K562 (cell line): Measurements from ENCODE around the gene TTC39C. TPM values are rescaled to one million over a fixed set of nuclear protein-coding genes. Genes with fewer than 3 reads are reported as not detected.

Experiments
- ATAC-seq: fragments of 200-7000 bp; cut with Tn5 transposase; 3 replicates; pipeline ENCODE4 v1.9.1; 2020; ENCODE audit warnings: moderate library complexity
- BruUV-seq: library from RNA; stranded (reverse); fragments of 400-500 nt; replicated peaks from 2 replicates; lab custom pipeline; 2021; lab: Mats Ljungman, UMichigan
- CTCF ChIA-PET: fragments of 300-600 bp; formaldehyde crosslinking; extraction: SDS; loops from one replicate; lab custom pipeline; 2021; ENCODE audit warnings: low intra/inter-chr PET ratio; lab: Yijun Ruan, JAX
- POLR2A ChIA-PET: fragments of 300-600, 350-650 bp; sonication (Branson Sonifier 250); formaldehyde crosslinking; extraction: SDS; loops from one replicate; lab custom pipeline; 2021; ENCODE audit warnings: antibody characterized with exemption, inconsistent platforms; lab: Yijun Ruan, JAX
- DNase-seq, 4 experiments: peaks; one replicate each; pipeline versions ENCODE4 v3.0.0 to v3.0.0-alpha.2; 2011 to 2018; ENCODE audit warnings: low spot score in 3 of 4, mixed read lengths in 3 of 4; ENCODE audit errors: extremely low read depth in 1 of 4
- FAIRE-seq: peaks from 2 replicates; lab custom pipeline; 2011; peaks lifted over from hg19 to GRCh38; lab: Jason Lieb, UNC
- H2AFZ ChIP-seq: 2 replicates; pipeline ENCODE4 v1.6.0; 2011; ENCODE audit warnings: low read depth, low read length, control low read depth, inconsistent platforms
- H3K27ac ChIP-seq: fragments of 200-600 bp; 3 replicates; pipeline ENCODE4 v1.8.0; 2011; ENCODE audit warnings: low read depth, mild to moderate bottlenecking, control low read depth, inconsistent platforms, low read length, moderate library complexity, mixed read lengths; ENCODE audit errors: extremely low read depth
- H3K27me3 ChIP-seq, 2 experiments: fragments of 300-600 bp in 1 of 2; 2 replicates in 1 of 2; 3 replicates in 1 of 2; pipeline versions ENCODE4 v1.6.0 to v1.8.0; 2011; ENCODE audit warnings: inconsistent platforms in 2 of 2, low read length in 2 of 2, mild to moderate bottlenecking in 1 of 2, mixed read lengths in 1 of 2, moderate library complexity in 1 of 2; ENCODE audit not compliant: control insufficient read depth in 2 of 2, insufficient read depth in 2 of 2
- H3K36me3 ChIP-seq: fragments of 300-600 bp; 3 replicates; pipeline ENCODE4 v1.8.0; 2011; ENCODE audit warnings: mild to moderate bottlenecking, low read length, inconsistent platforms; ENCODE audit not compliant: control insufficient read depth, insufficient read depth
- H3K4me1 ChIP-seq, 2 experiments: fragments of 200-600 bp in 1 of 2; replicated peaks in 1 of 2; 2 replicates in 1 of 2; 3 replicates in 1 of 2; pipeline versions ENCODE4 v1.5.1 to v1.8.0; 2011; ENCODE audit warnings: inconsistent platforms in 2 of 2, low read length in 2 of 2, mild to moderate bottlenecking in 1 of 2, mixed read lengths in 1 of 2, moderate library complexity in 1 of 2; ENCODE audit not compliant: control insufficient read depth in 2 of 2, insufficient read depth in 2 of 2
- H3K4me2 ChIP-seq: 2 replicates; pipeline ENCODE4 v1.6.1; 2011; ENCODE audit warnings: low read length, control low read depth, inconsistent platforms, mixed read lengths; ENCODE audit not compliant: insufficient read depth
- H3K4me3 ChIP-seq: fragments of 200-600 bp; sonication (generic), shearing (Covaris generic); 2 replicates; pipeline ENCODE4 v1.5.1; 2016; ENCODE audit warnings: control low read depth, inconsistent platforms
- H3K79me2 ChIP-seq: fragments of 200-600 bp; 3 replicates; pipeline ENCODE4 v1.8.0; 2011; ENCODE audit warnings: low read length, inconsistent platforms; ENCODE audit not compliant: control insufficient read depth, insufficient read depth
- H3K9ac ChIP-seq, 2 experiments: 2 replicates each; pipeline versions ENCODE4 v1.6.0 to v1.6.1; 2011; ENCODE audit warnings: low read depth in 2 of 2, low read length in 2 of 2, control low read depth in 1 of 2, inconsistent platforms in 1 of 2, mild to moderate bottlenecking in 1 of 2, mixed read lengths in 1 of 2; ENCODE audit not compliant: insufficient read depth in 1 of 2
- H3K9me1 ChIP-seq: one replicate; pipeline ENCODE4 v1.6.0; 2011; ENCODE audit warnings: inconsistent platforms, mild to moderate bottlenecking, low read length, moderate library complexity; ENCODE audit not compliant: control insufficient read depth, insufficient read depth
- H3K9me3 ChIP-seq: replicated peaks from 2 replicates; pipeline ENCODE4 v1.5.1; 2011; ENCODE audit warnings: low read depth, low read length, inconsistent platforms; ENCODE audit not compliant: control insufficient read depth, insufficient read depth
- H4K20me1 ChIP-seq: replicated peaks from 2 replicates; pipeline ENCODE4 v1.6.1; 2011; ENCODE audit warnings: low read length, inconsistent platforms, mixed read lengths; ENCODE audit not compliant: control insufficient read depth, insufficient read depth
- CREB3L1 ChIP-seq: fragments of 450-650 bp; IDR thresholded peaks from 2 replicates; pipeline ENCODE4 v1.6.1; 2014; ENCODE audit warnings: low read depth, mild to moderate bottlenecking, moderate library complexity, borderline replicate concordance
- E2F5 ChIP-seq: sonication (generic); formaldehyde crosslinking; IDR thresholded peaks from 2 replicates; pipeline ENCODE4 v1.8.0; 2022; ENCODE audit warnings: mild to moderate bottlenecking, missing genetic modification reagents
- HDAC1 ChIP-seq, 2 experiments: fragments of 450-650 bp; IDR thresholded peaks; 2 replicates each; pipeline ENCODE4 v1.6.1; 2016 to 2017; ENCODE audit warnings: inconsistent platforms in 1 of 2, mild to moderate bottlenecking in 1 of 2, moderate library complexity in 1 of 2
- HMG20B ChIP-seq: fragments of 250-450 bp; sonication (Bioruptor Pico); IDR thresholded peaks from 2 replicates; pipeline ENCODE4 v1.5.0; 2021; ENCODE audit warnings: mild to moderate bottlenecking
- HNRNPH1 ChIP-seq: fragments of 200-400 bp; formaldehyde crosslinking; optimal IDR thresholded peaks from 2 replicates; pipeline ENCODE3; 2017; ENCODE audit warnings: low read depth, mild to moderate bottlenecking, low read length, moderate library complexity
- KDM2B ChIP-seq: fragments of 250-450 bp; sonication (Bioruptor Pico); IDR thresholded peaks from 2 replicates; pipeline ENCODE4 v1.8.0; 2021; ENCODE audit warnings: mild to moderate bottlenecking, moderate library complexity
- LARP7 ChIP-seq: fragments of 450-650 bp; IDR thresholded peaks from 2 replicates; pipeline ENCODE4 v1.6.1; 2016
- LEF1 ChIP-seq: fragments of 450-650 bp; IDR thresholded peaks from 2 replicates; pipeline ENCODE4 v1.6.1; 2016; ENCODE audit warnings: mild to moderate bottlenecking
- PYGO2 ChIP-seq: fragments of 450-650 bp; IDR thresholded peaks from 2 replicates; pipeline ENCODE4 v1.6.1; 2016; ENCODE audit warnings: mild to moderate bottlenecking, missing genetic modification characterization, moderate library complexity, missing compliant biosample characterization
- TFAP4 ChIP-seq: sonication (generic); formaldehyde crosslinking; IDR thresholded peaks from 2 replicates; pipeline ENCODE4 v1.8.0; 2022; ENCODE audit warnings: missing genetic modification reagents, mild to moderate bottlenecking, moderate library complexity, borderline replicate concordance
- YY1 ChIP-seq, 3 experiments: IDR thresholded peaks; 2 replicates each; pipeline ENCODE4 v1.6.1; 2011; ENCODE audit warnings: low read length in 2 of 3, mild to moderate bottlenecking in 2 of 3, moderate library complexity in 2 of 3, borderline replicate concordance in 1 of 3, control low read depth in 1 of 3, low read depth in 1 of 3; ENCODE audit not compliant: insufficient read depth in 3 of 3, insufficient replicate concordance in 2 of 3, control insufficient read depth in 1 of 3, insufficient read length in 1 of 3; ENCODE audit errors: extremely low read depth in 1 of 3
- ZBTB43 ChIP-seq: sonication (generic); formaldehyde crosslinking; IDR thresholded peaks from 2 replicates; pipeline ENCODE4 v1.8.0; 2023; ENCODE audit warnings: mild to moderate bottlenecking, missing genetic modification reagents
- ZBTB8A ChIP-seq: fragments of 450-650 bp; IDR thresholded peaks from 2 replicates; pipeline ENCODE4 v1.6.1; 2018; ENCODE audit warnings: mild to moderate bottlenecking, moderate library complexity; ENCODE audit not compliant: partially characterized antibody
- ZNF143 ChIP-seq: sonication (generic); formaldehyde crosslinking; IDR thresholded peaks from 2 replicates; pipeline ENCODE4 v1.9.0; 2022; ENCODE audit warnings: mild to moderate bottlenecking, missing genetic modification reagents
- ZNF282 ChIP-seq: sonication (generic); formaldehyde crosslinking; IDR thresholded peaks from 2 replicates; pipeline ENCODE4 v1.8.1; 2023; ENCODE audit warnings: missing genetic modification reagents
- WGBS: fragments of 100-300 bp; shearing (Covaris generic); methylation state at CpG from one replicate; pipeline ENCODE4 v1.1.6; 2016; ENCODE audit warnings: low coverage, mixed read lengths; ENCODE audit not compliant: insufficient coverage; ENCODE audit errors: missing lambda C conversion rate; 5-methylcytosine and 5-hydroxymethylcytosine counted together
- in situ Hi-C: fragments of 300-500 bp; cut with MboI; formaldehyde crosslinking; loops from 4 replicates; pipeline ENCODE4 v1.15.0; 2018; ENCODE audit warnings: inconsistent platforms, mixed read lengths
- intact Hi-C: fragments of 100-400 bp; cut with micrococcal nuclease; formaldehyde crosslinking; loops from 2 replicates; pipeline ENCODE4 v1.14.2; 2022
- polyA plus RNA-seq, 8 experiments: library from polyadenylated mRNA; depleted of rRNA in 4 of 8; stranded (reverse) in 5 of 8; unstranded in 3 of 8; fragments of >200 nt; fragmentation: Nextera tagmentation in 2 of 8; fragmentation: Illumina TruSeq in 1 of 8; extraction: Ambion mirVana in 2 of 8; extraction: Trizol in 1 of 8; gene quantifications; 2 replicates each; pipeline versions ENCODE4 v1.2.1 to v1.2.3, GENCODE V29; 2011 to 2014; ENCODE audit warnings: inconsistent platforms in 1 of 8, missing spikeins in 1 of 8
- total RNA-seq, 7 experiments: library from RNA; depleted of rRNA in 6 of 7; stranded (reverse); fragments of >200 nt in 6 of 7; fragmentation: Illumina TruSeq in 2 of 7; extraction: Trizol in 2 of 7; gene quantifications; 2 replicates each; pipeline versions ENCODE4 v1.2.1 to v1.2.3, GENCODE V29; 2011 to 2021; ENCODE audit warnings: low replicate concordance in 1 of 7
- TF ChIP-seq, protein P1 (sequence below): fragments of 250-450 bp; sonication (Bioruptor Pico); IDR thresholded peaks from 2 replicates; pipeline ENCODE4 v1.8.0; 2022; ENCODE audit warnings: moderate library complexity, mild to moderate bottlenecking, inconsistent platforms

The TTC39C gene
- total and polyA plus RNA-seq, 9 of the 15 experiments (the other 6 are each of a cell fraction or from before 2014, with no cell fraction given) = 0.01 to 0.58 (median 0.18) TPM; not detected in 5

DNA sequence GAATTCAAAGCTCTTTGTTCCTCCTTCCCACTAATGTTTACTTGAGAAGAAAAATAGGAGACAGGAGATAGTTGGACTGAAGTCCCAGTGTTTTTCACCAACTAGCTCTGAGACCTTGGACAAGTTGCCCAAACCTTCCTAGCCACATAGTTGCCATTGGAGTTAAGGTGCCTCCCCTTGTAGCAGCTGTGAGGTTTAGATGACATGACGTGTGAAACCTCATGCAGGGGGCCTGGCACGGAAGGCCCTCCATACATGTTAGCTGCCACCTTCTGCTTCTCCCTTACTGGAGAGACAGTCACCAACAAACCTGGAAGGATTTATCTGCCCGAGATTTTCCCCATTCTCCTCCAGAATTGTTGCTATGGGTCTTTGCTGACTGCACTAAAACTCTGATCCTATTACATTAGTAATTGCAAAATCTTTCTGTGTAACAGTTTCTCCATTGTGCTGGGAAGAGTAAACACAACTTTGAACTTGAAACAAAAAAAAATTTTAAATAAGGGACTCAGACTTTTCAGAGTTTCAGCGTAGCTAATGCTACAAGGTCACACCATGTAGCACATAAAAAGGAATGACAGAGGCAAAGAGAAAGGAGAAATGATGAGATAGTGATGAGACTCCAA is 100.5 kb downstream of the TTC39C start:
- no peak for DNase-seq
- H3K4me2 ChIP-seq = no peak overlapping the region
- no peak overlapping the region for H3K4me3 ChIP-seq
- POLR2A ChIA-PET = interaction anchor here (0.6 kb wide), 1 partner anchor 42 kb away, joined by 3 read pairs; no protein-coding TSS in a partner anchor
- CTCF ChIA-PET = no interaction called here
- no peaks in the 10 kb centered on the region for H3K79me2 ChIP-seq
- 0% methylated on average over 4 of the region's 4 CpGs for WGBS
- no peak for FAIRE-seq
- no peak for ATAC-seq
- H3K9ac ChIP-seq = no peak overlapping the region
- no TSS peak for BruUV-seq
- H3K9me3 ChIP-seq = no peaks in the 10 kb centered on the region
- intact Hi-C loops (loop anchor here (5.0 to 10.0 kb wide), 3 partner anchors 100 to 493 kb away; partner anchors contain the start of gene TTC39C), in situ Hi-C loops (no loop called here)
- no peaks in the 10 kb centered on the region; the same call in 1 of the 2 replicates for H4K20me1 ChIP-seq
- H3K36me3 ChIP-seq = no peaks in the 10 kb centered on the region
- no peaks in the 10 kb centered on the region for H3K4me1 ChIP-seq
- H3K27me3 ChIP-seq = peaks cover 4 to 13% of the 10 kb centered on the region in 2 experiments; a peak in 4 of 5 replicates
- no peaks in the 10 kb centered on the region for H3K9me1 ChIP-seq
- no peak overlapping the region for H3K27ac ChIP-seq
- no peak overlapping the region for H2AFZ ChIP-seq
- no peak for TF ChIP-seq TFAP4 (CRISPR knock-in tag)
- no peak for TF ChIP-seq ZNF282 (CRISPR knock-in tag)
- TF ChIP-seq E2F5 = no peak
- TF ChIP-seq HNRNPH1 = no peak
- TF ChIP-seq PYGO2 = no peak
- TF ChIP-seq ZNF143 (CRISPR knock-in tag) = no peak
- TF ChIP-seq, protein P1, sequence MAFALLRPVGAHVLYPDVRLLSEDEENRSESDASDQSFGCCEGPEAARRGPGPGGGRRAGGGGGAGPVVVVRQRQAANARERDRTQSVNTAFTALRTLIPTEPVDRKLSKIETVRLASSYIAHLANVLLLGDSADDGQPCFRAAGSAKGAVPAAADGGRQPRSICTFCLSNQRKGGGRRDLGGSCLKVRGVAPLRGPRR (CRISPR knock-in tag) = no peak
- no peak for TF ChIP-seq ZBTB8A
- no peak for TF ChIP-seq ZBTB43 (CRISPR knock-in tag)
- TF ChIP-seq HMG20B (CRISPR knock-in tag) = no peak
- no peak for TF ChIP-seq HDAC1 (IDR thresholded peaks at IDR 0.05)
- no peak for TF ChIP-seq YY1 (IDR thresholded peaks at IDR 0.05; ENCODE audit: borderline replicate concordance in 1 of 3, control insufficient read depth in 1 of 3, extremely low read depth in 1 of 3, insufficient read depth in 3 of 3, insufficient read length in 1 of 3, insufficient replicate concordance in 2 of 3, low read depth in 1 of 3, low read length in 2 of 3)
- no peak for TF ChIP-seq LARP7
- TF ChIP-seq KDM2B = no peak
- TF ChIP-seq CREB3L1 = no peak
- TF ChIP-seq LEF1 = no peak
